Pancreas (tissue), 10 donors: ENCODE data around the gene LMX1B. TPM values are rescaled to one million over a fixed set of nuclear protein-coding genes. Genes with fewer than 3 reads are reported as not detected.

ENCODE experiments used
- ATAC-seq, 4 donors: fragments of 200-7000 bp; cut with Tn5 transposase; one replicate each; pipeline versions ENCODE4 v1.8.0 to v1.9.1; 2020; ENCODE audit warnings: mild to moderate bottlenecking in 4 of 4, moderate library complexity in 4 of 4
- DNase-seq, 6 donors: peaks; one replicate each; pipeline ENCODE4 v3.0.0-alpha.2; 2020
- FAIRE-seq: peaks from 2 replicates; lab custom pipeline; 2012; peaks lifted over from hg19 to GRCh38; lab: Jason Lieb, UNC
- H3K27ac ChIP-seq, 4 donors: fragments of 200-600 bp; sonication (generic); 1 replicate in 3 of 4; 2 replicates in 1 of 4; pipeline versions ENCODE4 v1.5.0 to v1.8.0; 2020
- H3K27me3 ChIP-seq, 4 donors: fragments of 200-600 bp; one replicate each; pipeline ENCODE4 v1.8.0; 2021
- H3K36me3 ChIP-seq, 3 donors: fragments of 200-600 bp; sonication (generic) in 1 of 3; one replicate each; pipeline versions ENCODE4 v1.5.0 to v1.8.0; 2020 to 2021
- H3K4me1 ChIP-seq, 3 donors: fragments of 200-600 bp; one replicate each; pipeline ENCODE4 v1.8.0; 2021
- H3K4me3 ChIP-seq, 4 donors: fragments of 200-600 bp; sonication (generic) in 2 of 4; one replicate each; pipeline versions ENCODE4 v1.5.0 to v1.8.0; 2020 to 2021
- H3K9me3 ChIP-seq, 4 donors: fragments of 200-600 bp; one replicate each; pipeline ENCODE4 v1.8.0; 2021
- WGBS, 2 donors: extraction: QIAGEN DNeasy Blood & Tissue Kit; methylation state at CpG; one replicate each; pipeline ENCODE4 v1.1.7; 2013; 5-methylcytosine and 5-hydroxymethylcytosine counted together
- intact Hi-C, 3 donors: fragments of 100-400 bp; cut with DNase I; formaldehyde crosslinking; loops; one replicate each; pipeline versions ENCODE4 v1.11.1 to v1.14.2; 2022
- polyA plus RNA-seq, 2 donors: library from polyadenylated mRNA; stranded (reverse); fragments of 200-250 nt; gene quantifications; one replicate each; pipeline ENCODE4 v1.2.3, GENCODE V29; 2013
- total RNA-seq, 6 donors: library from RNA; stranded (reverse); fragmentation: NEBNext Ultra II Directional in 4 of 6; extraction: Animal tissue kit (Norgen Biotek cat#: 25700) in 4 of 6; gene quantifications; one replicate each; pipeline versions ENCODE4 v1.2.1 to v1.2.4, GENCODE V29; 2021 to 2023
- TF ChIP-seq, protein P1 (sequence below), 4 donors: fragments of 200-600 bp; sonication (generic) in 3 of 4; IDR thresholded peaks; one replicate each; pipeline versions ENCODE4 v1.5.0 to v1.8.0; 2021; ENCODE audit warnings: antibody characterized with exemption in 4 of 4
- donor health status: healthy with polysubstance abuse.
- donor health status: DM: no; HTN: no; CAD: no; lungs with moderate emphysema.
- donor health status: DM: no; HTN: no; CAD: no.
- donor health status: control.
- donor health status: control.
- donor health status: Bipolar disorder and iron deficiency.
- donor health status: DM: yes; HTN: yes; CAD: no.
- donor health status: DM: no; HTN: no; CAD: no.
- donor health status: DM: no; HTN: no; CAD: no.
- donor health status: DM: yes; HTN: yes; CAD: no.

Gene LMX1B
- total and polyA plus RNA-seq, 8 donors = 0.05 to 1.2 (median 0.46) TPM

- TF ChIP-seq, protein P1, sequence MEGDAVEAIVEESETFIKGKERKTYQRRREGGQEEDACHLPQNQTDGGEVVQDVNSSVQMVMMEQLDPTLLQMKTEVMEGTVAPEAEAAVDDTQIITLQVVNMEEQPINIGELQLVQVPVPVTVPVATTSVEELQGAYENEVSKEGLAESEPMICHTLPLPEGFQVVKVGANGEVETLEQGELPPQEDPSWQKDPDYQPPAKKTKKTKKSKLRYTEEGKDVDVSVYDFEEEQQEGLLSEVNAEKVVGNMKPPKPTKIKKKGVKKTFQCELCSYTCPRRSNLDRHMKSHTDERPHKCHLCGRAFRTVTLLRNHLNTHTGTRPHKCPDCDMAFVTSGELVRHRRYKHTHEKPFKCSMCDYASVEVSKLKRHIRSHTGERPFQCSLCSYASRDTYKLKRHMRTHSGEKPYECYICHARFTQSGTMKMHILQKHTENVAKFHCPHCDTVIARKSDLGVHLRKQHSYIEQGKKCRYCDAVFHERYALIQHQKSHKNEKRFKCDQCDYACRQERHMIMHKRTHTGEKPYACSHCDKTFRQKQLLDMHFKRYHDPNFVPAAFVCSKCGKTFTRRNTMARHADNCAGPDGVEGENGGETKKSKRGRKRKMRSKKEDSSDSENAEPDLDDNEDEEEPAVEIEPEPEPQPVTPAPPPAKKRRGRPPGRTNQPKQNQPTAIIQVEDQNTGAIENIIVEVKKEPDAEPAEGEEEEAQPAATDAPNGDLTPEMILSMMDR (IDR thresholded peaks at IDR 0.05) = no peak
- no peak overlapping the region for H3K27ac ChIP-seq
- no peak overlapping the region for H3K4me3 ChIP-seq
- no peaks in the 10 kb centered on the region for H3K27me3 ChIP-seq
- DNase-seq (no peak), ATAC-seq (no peak), FAIRE-seq (no peak)
- no peaks in the 10 kb centered on the region for H3K4me1 ChIP-seq
- WGBS, 2 donors = 60 to 64% methylated on average over 11 of the region's 11 CpGs
- H3K9me3 ChIP-seq = no peaks in the 10 kb centered on the region
- H3K36me3 ChIP-seq = no peaks in the 10 kb centered on the region
- intact Hi-C loops = no loop called here
These were observed 14.6 kb upstream of the LMX1B start for GRCh38 chr9:126599047-126599650.

DNA sequence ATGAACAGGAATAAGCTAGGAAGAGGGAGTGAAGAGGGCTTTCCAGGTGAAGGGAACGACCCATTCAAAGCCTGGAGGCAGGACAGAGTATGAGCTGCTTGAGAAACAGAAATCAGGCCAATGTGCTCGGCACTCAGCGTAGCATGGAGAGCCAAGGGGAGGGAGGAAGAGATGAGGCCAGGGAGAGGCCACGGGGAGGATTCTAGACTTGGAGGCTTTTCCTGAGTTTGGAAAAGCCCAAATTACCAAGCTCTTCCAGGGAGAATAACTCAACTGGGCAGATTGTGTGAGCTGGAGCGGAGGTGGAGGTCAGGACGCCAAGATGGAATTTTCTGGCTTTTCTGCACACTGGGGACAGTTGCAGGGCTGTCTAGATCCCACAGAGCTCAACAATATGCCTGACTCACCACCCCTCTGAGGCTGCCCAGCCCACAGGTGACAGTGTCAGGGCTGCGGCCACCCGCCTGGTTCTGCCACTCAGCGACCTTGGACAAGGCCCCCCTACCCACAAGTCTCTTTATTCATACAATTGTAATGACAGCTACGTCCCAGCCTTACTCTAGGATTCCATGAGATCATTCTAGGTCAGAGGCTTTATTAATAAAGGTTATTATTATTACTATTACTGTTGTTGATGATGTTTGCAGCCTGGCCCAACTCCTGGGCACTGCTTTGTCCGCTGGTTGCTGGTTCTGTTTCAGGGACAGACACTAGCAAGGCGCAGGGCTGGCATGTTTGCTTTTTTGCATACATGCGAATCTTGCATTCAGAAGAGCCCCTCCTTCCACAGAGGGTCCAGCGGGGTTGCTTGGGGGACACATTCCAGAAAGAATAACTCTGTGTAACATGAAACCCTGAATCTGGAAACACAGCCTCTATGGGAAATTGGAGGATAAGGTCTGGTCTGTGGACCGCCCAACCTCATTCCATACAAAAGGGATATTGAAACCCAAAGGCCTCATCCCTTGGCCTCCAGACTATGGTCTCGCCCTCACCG is 9.4 kb upstream of the LMX1B start:
- 73 to 84% methylated on average over 17 of the region's 17 CpGs for WGBS, 2 donors
- ATAC-seq (peak in 1 of 4 donors; percentile 18), DNase-seq (no peak), FAIRE-seq (no peak)
- Histone ChIP-seq H3K4me1 (no peaks in the 10 kb centered on the region), H3K27ac (no peak overlapping the region), H3K27me3 (no peaks in the 10 kb centered on the region), H3K36me3 (no peaks in the 10 kb centered on the region), H3K9me3 (no peaks in the 10 kb centered on the region), H3K4me3 (no peak overlapping the region)
- intact Hi-C loops = no loop called here
- TF ChIP-seq, protein P1 (IDR thresholded peaks at IDR 0.05) = no peak

DNA sequence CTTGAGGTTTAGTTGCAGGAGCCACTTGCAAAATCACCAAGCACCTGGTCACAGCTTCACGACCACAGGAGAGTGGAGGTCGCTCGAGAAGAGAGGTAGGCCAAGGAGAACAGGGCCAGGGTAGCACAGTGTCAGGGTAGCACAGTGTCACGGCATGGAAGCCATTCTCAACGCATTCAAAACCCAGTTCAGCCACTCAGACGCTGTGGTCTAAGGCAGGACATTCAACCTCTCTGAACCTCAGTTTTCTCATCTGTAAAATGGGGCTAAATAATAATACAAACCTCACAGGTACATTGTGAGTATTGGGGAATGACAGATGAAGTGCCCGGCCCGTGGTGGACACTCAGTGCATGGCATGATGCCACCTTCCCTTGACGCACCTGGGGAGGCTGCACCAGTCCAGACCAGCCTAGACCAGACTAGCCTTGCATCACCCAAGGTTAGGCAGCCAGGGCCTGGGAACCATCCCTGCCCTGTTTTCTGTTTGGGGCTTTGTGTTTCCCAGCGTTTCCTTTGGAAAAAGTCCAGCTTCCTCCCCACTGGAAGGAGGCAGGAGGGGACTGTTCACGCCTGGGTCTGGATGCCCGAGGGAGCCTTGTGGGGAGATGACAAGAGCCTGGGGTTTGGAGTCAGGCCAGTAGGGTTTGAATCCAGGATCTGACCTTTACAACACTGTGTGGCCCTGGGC is 7.8 kb upstream of the LMX1B start:
- no peak for DNase-seq
- 61 to 69% methylated on average over 12 of the region's 12 CpGs for WGBS, 2 donors
- peak in 1 of 4 donors; percentile 20 for ATAC-seq

GRCh38 chr9:126606483-126606870 is 7.3 kb upstream of the LMX1B start:
- Histone ChIP-seq H3K9me3 (no peaks in the 10 kb centered on the region), H3K27me3 (no peaks in the 10 kb centered on the region), H3K27ac (no peak overlapping the region), H3K4me1 (no peaks in the 10 kb centered on the region), H3K36me3 (no peaks in the 10 kb centered on the region), H3K4me3 (no peak overlapping the region)
- ATAC-seq = no peak
- no peak for DNase-seq
- no peak for FAIRE-seq
- WGBS, 2 donors = 53 to 55% methylated on average over 3 of the region's 3 CpGs
- intact Hi-C loops = no loop called here
- TF ChIP-seq, protein P1 (IDR thresholded peaks at IDR 0.05) = no peak

More for the DNA sequence above, 7.8 kb upstream of the LMX1B start:
- Histone ChIP-seq H3K9me3 (no peaks in the 10 kb centered on the region), H3K27me3 (no peaks in the 10 kb centered on the region), H3K4me3 (no peak overlapping the region), H3K27ac (no peak overlapping the region), H3K4me1 (no peaks in the 10 kb centered on the region), H3K36me3 (no peaks in the 10 kb centered on the region)
- TF ChIP-seq, protein P1 (IDR thresholded peaks at IDR 0.05) = no peak
- FAIRE-seq = no peak
- intact Hi-C loops = no loop called here
